Hepatocyte (in vitro differentiated cells): ENCODE measurements around the gene TMCO4.

Experiments used
- EZH2phosphoT487 ChIP-seq: fragments of 200-600 bp; sonication (generic); IDR thresholded peaks from one replicate; pipeline ENCODE4 v1.6.1; 2018; ENCODE audit warnings: antibody characterized with exemption, mild to moderate bottlenecking, low read depth, moderate library complexity; ENCODE audit not compliant: unreplicated experiment, severe bottlenecking
- TF ChIP-seq, protein P1 (sequence below): fragments of 200-600 bp; sonication (generic); IDR thresholded peaks from 2 replicates; pipeline ENCODE4 v1.5.1; 2016; ENCODE audit warnings: antibody characterized with exemption, mild to moderate bottlenecking; ENCODE audit not compliant: poor library complexity

DNA sequence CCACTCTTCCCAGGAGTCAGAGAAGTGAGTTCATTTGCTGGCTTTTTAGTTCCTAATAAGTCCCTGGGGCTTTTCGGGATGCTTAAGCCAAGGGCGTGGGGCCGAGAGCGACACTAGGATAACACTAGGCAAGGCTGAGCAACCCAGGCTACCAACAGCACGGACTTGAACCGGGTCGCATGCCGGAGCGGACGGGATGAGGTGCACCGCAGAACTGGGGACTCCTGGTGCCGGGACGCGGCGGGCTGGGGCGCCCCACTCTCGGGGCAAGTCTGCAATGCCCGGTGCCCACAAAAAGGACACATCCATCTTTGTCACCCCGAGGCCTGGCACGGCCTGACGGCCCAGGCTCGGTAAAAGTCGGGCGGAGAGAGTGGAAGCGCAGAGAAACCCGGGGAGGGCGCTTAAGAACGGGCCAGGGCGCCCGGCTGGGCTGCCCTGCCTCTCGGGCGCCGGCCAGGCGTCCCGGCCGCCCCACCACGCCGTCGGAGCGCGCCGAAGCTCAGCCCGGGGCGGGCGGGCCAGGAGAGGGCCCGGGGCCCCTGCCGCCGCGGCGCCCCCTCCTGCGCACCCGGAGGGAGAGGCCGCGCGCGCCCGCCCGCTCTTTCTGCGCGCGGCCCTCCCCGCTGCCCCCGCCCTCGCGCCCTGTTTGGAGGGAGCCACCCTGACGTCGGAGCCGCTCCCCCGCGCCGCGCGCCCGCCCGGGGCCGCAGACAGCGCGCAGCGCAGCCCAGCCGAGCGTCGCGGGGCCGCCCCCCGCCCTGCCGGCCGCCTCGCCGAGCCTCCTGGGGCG is 155.9 kb downstream of the TMCO4 start, which contains the start of gene NBL1:
- TF ChIP-seq, protein P1, sequence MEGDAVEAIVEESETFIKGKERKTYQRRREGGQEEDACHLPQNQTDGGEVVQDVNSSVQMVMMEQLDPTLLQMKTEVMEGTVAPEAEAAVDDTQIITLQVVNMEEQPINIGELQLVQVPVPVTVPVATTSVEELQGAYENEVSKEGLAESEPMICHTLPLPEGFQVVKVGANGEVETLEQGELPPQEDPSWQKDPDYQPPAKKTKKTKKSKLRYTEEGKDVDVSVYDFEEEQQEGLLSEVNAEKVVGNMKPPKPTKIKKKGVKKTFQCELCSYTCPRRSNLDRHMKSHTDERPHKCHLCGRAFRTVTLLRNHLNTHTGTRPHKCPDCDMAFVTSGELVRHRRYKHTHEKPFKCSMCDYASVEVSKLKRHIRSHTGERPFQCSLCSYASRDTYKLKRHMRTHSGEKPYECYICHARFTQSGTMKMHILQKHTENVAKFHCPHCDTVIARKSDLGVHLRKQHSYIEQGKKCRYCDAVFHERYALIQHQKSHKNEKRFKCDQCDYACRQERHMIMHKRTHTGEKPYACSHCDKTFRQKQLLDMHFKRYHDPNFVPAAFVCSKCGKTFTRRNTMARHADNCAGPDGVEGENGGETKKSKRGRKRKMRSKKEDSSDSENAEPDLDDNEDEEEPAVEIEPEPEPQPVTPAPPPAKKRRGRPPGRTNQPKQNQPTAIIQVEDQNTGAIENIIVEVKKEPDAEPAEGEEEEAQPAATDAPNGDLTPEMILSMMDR, result no peak
- TF ChIP-seq EZH2phosphoT487, result no peak
